Muscle of leg (tissue), 11 donors: ENCODE results near the gene MAMLD1. TPM values are rescaled to one million over a fixed set of nuclear protein-coding genes. Genes with fewer than 3 reads are reported as not detected.

Experiments
- DNase-seq: peaks from one replicate; pipeline ENCODE4 v3.0.0; 2013
- H3K27ac ChIP-seq: one replicate; pipeline ENCODE4 v1.5.1; 2013; ENCODE audit warnings: mild to moderate bottlenecking, low read length, control low read depth
- H3K27me3 ChIP-seq: one replicate; pipeline ENCODE4 v1.6.1; 2013; ENCODE audit warnings: low read length; ENCODE audit not compliant: control insufficient read depth, insufficient read depth
- H3K36me3 ChIP-seq: one replicate; pipeline ENCODE4 v1.6.1; 2013; ENCODE audit warnings: low read length; ENCODE audit not compliant: control insufficient read depth, insufficient read depth
- H3K4me1 ChIP-seq: one replicate; pipeline ENCODE4 v1.6.1; 2013; ENCODE audit warnings: low read length; ENCODE audit not compliant: control insufficient read depth, insufficient read depth
- H3K4me3 ChIP-seq: one replicate; pipeline ENCODE4 v1.5.1; 2013; ENCODE audit warnings: low read length, control low read depth
- H3K9me3 ChIP-seq: replicated peaks from 2 replicates; pipeline ENCODE4 v1.6.1; 2013; ENCODE audit warnings: low read depth, low read length; ENCODE audit not compliant: control insufficient read depth
- WGBS: methylation state at CpG from one replicate; pipeline ENCODE4 v1.1.5; 2013; ENCODE audit warnings: missing lambda C conversion rate; ENCODE audit not compliant: insufficient coverage; 5-methylcytosine and 5-hydroxymethylcytosine counted together
- polyA plus RNA-seq, 8 donors: library from polyadenylated mRNA; unstranded; fragments of 120-200 nt; gene quantifications; one replicate each; pipeline versions ENCODE4 v1.2.1 to v1.2.3, GENCODE V29; 2013; ENCODE audit warnings: inconsistent platforms in 1 of 8, low replicate concordance in 1 of 8; ENCODE audit not compliant: insufficient read length in 8 of 8, insufficient read depth in 1 of 8
- total RNA-seq: library from RNA; stranded (reverse); fragments of 120-200 nt; gene quantifications from one replicate; pipeline ENCODE4 v1.2.4, GENCODE V29; 2013

MAMLD1 gene
- total and polyA plus RNA-seq, 9 donors = 4.4 to 21.0 (median 15.3) TPM

GRCh38 chrX:150348365-150348764, 14.8 kb upstream of the MAMLD1 start:
- Histone ChIP-seq H3K27me3 (peaks cover 18% of the 10 kb centered on the region), H3K27ac (no peak overlapping the region), H3K4me1 (peaks cover 10% of the 10 kb centered on the region), H3K36me3 (no peaks in the 10 kb centered on the region), H3K9me3 (no peaks in the 10 kb centered on the region), H3K4me3 (no peak overlapping the region)
- 6% methylated on average over 3 of the region's 4 CpGs for WGBS
- peak; percentile 35 for DNase-seq

- 45% methylated on average over 2 of the region's 3 CpGs for WGBS
- no peak for DNase-seq
- no peaks in the 10 kb centered on the region for H3K9me3 ChIP-seq
- H3K4me3 ChIP-seq = no peak overlapping the region
- no peaks in the 10 kb centered on the region for H3K36me3 ChIP-seq
- peaks cover 7% of the 10 kb centered on the region for H3K4me1 ChIP-seq
- H3K27ac ChIP-seq = no peak overlapping the region
- peaks cover 12% of the 10 kb centered on the region for H3K27me3 ChIP-seq
These were observed 11.0 kb upstream of the MAMLD1 start for GRCh38 chrX:150352114-150352513.

GRCh38 chrX:150352581-150352980, 10.5 kb upstream of the MAMLD1 start:
- 31% methylated on average over 4 of the region's 4 CpGs for WGBS
- peak; percentile 29 for DNase-seq
- Histone ChIP-seq H3K4me1 (peaks cover 7% of the 10 kb centered on the region), H3K36me3 (no peaks in the 10 kb centered on the region), H3K4me3 (no peak overlapping the region), H3K27me3 (peaks cover 12% of the 10 kb centered on the region), H3K9me3 (no peaks in the 10 kb centered on the region), H3K27ac (no peak overlapping the region)

GRCh38 chrX:150355913-150356312, 7.2 kb upstream of the MAMLD1 start:
- WGBS = 92% methylated on average over 1 of the region's 3 CpGs

GRCh38 chrX:150357790-150358189, 5.3 kb upstream of the MAMLD1 start:
- no peak for DNase-seq
- H3K27me3 ChIP-seq = peaks cover 29% of the 10 kb centered on the region
- WGBS = no CpG with 5 or more reads among the region's 1 CpG
- no peaks in the 10 kb centered on the region for H3K9me3 ChIP-seq
- no peaks in the 10 kb centered on the region for H3K36me3 ChIP-seq
- peaks cover 12% of the 10 kb centered on the region for H3K4me1 ChIP-seq
- H3K27ac ChIP-seq = no peak overlapping the region
- no peak overlapping the region for H3K4me3 ChIP-seq

More at GRCh38 chrX:150355913-150356312, 7.2 kb upstream of the MAMLD1 start:
- peaks cover 20% of the 10 kb centered on the region for H3K27me3 ChIP-seq
- DNase-seq = no peak
- no peak overlapping the region for H3K4me3 ChIP-seq
- peaks cover 7% of the 10 kb centered on the region for H3K4me1 ChIP-seq
- no peaks in the 10 kb centered on the region for H3K9me3 ChIP-seq
- H3K27ac ChIP-seq = no peak overlapping the region
- no peaks in the 10 kb centered on the region for H3K36me3 ChIP-seq

GRCh38 chrX:150358651-150359050, 4.5 kb upstream of the MAMLD1 start:
- DNase-seq = no peak
- Histone ChIP-seq H3K27ac (no peak overlapping the region), H3K36me3 (no peaks in the 10 kb centered on the region), H3K27me3 (peaks cover 29% of the 10 kb centered on the region), H3K4me1 (peaks cover 12% of the 10 kb centered on the region), H3K4me3 (no peak overlapping the region), H3K9me3 (no peaks in the 10 kb centered on the region)
- WGBS = 50% methylated on average over 1 of the region's 3 CpGs

- no peaks in the 10 kb centered on the region for H3K36me3 ChIP-seq
- H3K27me3 ChIP-seq = peaks cover 32% of the 10 kb centered on the region
- DNase-seq = no peak
- H3K4me1 ChIP-seq = peaks cover 12% of the 10 kb centered on the region
- H3K4me3 ChIP-seq = no peak overlapping the region
- no peaks in the 10 kb centered on the region for H3K9me3 ChIP-seq
- no peak overlapping the region for H3K27ac ChIP-seq
- 71% methylated on average over 5 of the region's 5 CpGs for WGBS
These were observed 2.8 kb upstream of the MAMLD1 start for GRCh38 chrX:150360331-150360730.

- Histone ChIP-seq H3K4me1 (peaks cover 14% of the 10 kb centered on the region), H3K27me3 (peaks cover 36% of the 10 kb centered on the region)
- 33% methylated on average over 43 of the region's 43 CpGs for WGBS
These were observed 1.9 kb upstream of the MAMLD1 start for GRCh38 chrX:150361070-150361776.

GRCh38 chrX:150361777-150362351, 1.3 kb upstream of the MAMLD1 start:
- WGBS = 35% methylated on average over 35 of the region's 37 CpGs
- DNase-seq = peak; percentile 23
- Histone ChIP-seq H3K4me3 (peak overlapping the region; percentile 64), H3K27me3 (peaks cover 36% of the 10 kb centered on the region), H3K27ac (peak overlapping the region; percentile 87), H3K36me3 (no peaks in the 10 kb centered on the region), H3K9me3 (no peaks in the 10 kb centered on the region), H3K4me1 (peaks cover 17% of the 10 kb centered on the region)

More at GRCh38 chrX:150361070-150361776, 1.9 kb upstream of the MAMLD1 start:
- Histone ChIP-seq H3K27ac (no peak overlapping the region), H3K4me3 (peak overlapping the region; percentile 64), H3K36me3 (no peaks in the 10 kb centered on the region), H3K9me3 (no peaks in the 10 kb centered on the region)
- peak; percentile 10 for DNase-seq

GRCh38 chrX:150363561-150364346, 637 bp downstream of the MAMLD1 start:
- Histone ChIP-seq H3K27ac (peak overlapping the region; percentile 66), H3K36me3 (no peaks in the 10 kb centered on the region), H3K4me1 (peaks cover 18% of the 10 kb centered on the region), H3K4me3 (peak overlapping the region; percentile 64), H3K27me3 (peaks cover 36% of the 10 kb centered on the region), H3K9me3 (no peaks in the 10 kb centered on the region)
- peak; percentile 35 for DNase-seq
- WGBS = 40% methylated on average over 67 of the region's 67 CpGs
